Tibial nerve (tissue), 4 donors: ENCODE results near the gene RNF121. TPM values are rescaled to one million over a fixed set of nuclear protein-coding genes. Genes with fewer than 3 reads are reported as not detected.
A peak's percentile ranks its signal among the peaks of the same experiment; 100 is the strongest.

ENCODE experiments used
- DNase-seq, 2 donors: peaks; one replicate each; pipeline ENCODE4 v3.0.0-alpha.2; 2019; ENCODE audit warnings: low spot score in 2 of 2
- H3K27ac ChIP-seq, 4 donors: fragments of 200-600 bp; sonication (generic) in 3 of 4; one replicate each; pipeline ENCODE4 v1.5.1; 2017 to 2019; ENCODE audit warnings: mild to moderate bottlenecking in 1 of 4
- H3K27me3 ChIP-seq, 2 donors: fragments of 200-600 bp; sonication (generic) in 1 of 2; one replicate each; pipeline versions ENCODE4 v1.5.1 to v1.6.0; 2017 to 2019
- H3K36me3 ChIP-seq, 3 donors: fragments of 200-600 bp; sonication (generic); one replicate each; pipeline ENCODE4 v1.5.1; 2018 to 2019
- H3K4me1 ChIP-seq, 4 donors: fragments of 200-600 bp; sonication (generic) in 3 of 4; one replicate each; pipeline ENCODE4 v1.5.1; 2017 to 2019
- H3K4me3 ChIP-seq, 4 donors: fragments of 200-600 bp; sonication (generic) in 3 of 4; one replicate each; pipeline ENCODE4 v1.5.1; 2017 to 2019; ENCODE audit warnings: mild to moderate bottlenecking in 1 of 4, moderate library complexity in 1 of 4
- H3K9me3 ChIP-seq, 4 donors: fragments of 200-600 bp; sonication (generic) in 3 of 4; one replicate each; pipeline ENCODE4 v1.5.1; 2017 to 2019
- CTCF ChIP-seq, 5 experiments: fragments of 200-600 bp in 3 of 5; fragments of 450-650 bp in 2 of 5; sonication (generic) in 3 of 5; IDR thresholded peaks; one replicate each; pipeline ENCODE4 v1.5.1; 2016 to 2019; ENCODE audit warnings: antibody characterized with exemption in 5 of 5, mild to moderate bottlenecking in 3 of 5, moderate library complexity in 2 of 5
- EP300 ChIP-seq, 2 donors: sonication (generic); formaldehyde crosslinking; IDR thresholded peaks; one replicate each; pipeline ENCODE4 v1.6.1; 2017; ENCODE audit warnings: antibody characterized with exemption in 2 of 2, mild to moderate bottlenecking in 1 of 2
- POLR2A ChIP-seq, 2 donors: fragments of 450-650 bp; IDR thresholded peaks; one replicate each; pipeline ENCODE4 v1.6.1; 2017; ENCODE audit warnings: antibody characterized with exemption in 2 of 2, mild to moderate bottlenecking in 2 of 2, moderate library complexity in 2 of 2
- whole genome bisulfite sequencing, 2 donors: methylation state at CpG; one replicate each; pipeline ENCODE4 v1.1.5; 2018; 5-methylcytosine and 5-hydroxymethylcytosine counted together
- total RNA-seq, 4 donors: library from RNA; depleted of rRNA; stranded (reverse); fragments of >200 nt; gene quantifications; one replicate each; pipeline ENCODE4 v1.1.0, GENCODE V29; 2016

Gene RNF121
- total RNA-seq, 4 donors from 2014 or later: 17.2 to 29.4 (median 21.4) TPM

- Histone ChIP-seq H3K27ac (peak overlapping the region in 1 of 4 donors; percentile 13), H3K9me3 (no peaks in the 10 kb centered on the region), H3K27me3 (no peaks in the 10 kb centered on the region), H3K4me3 (no peak overlapping the region), H3K36me3 (peaks cover 0 to 40% (median 0%) of the 10 kb centered on the region in 3 donors), H3K4me1 (peaks cover 0 to 31% (median 12%) of the 10 kb centered on the region in 4 donors)
- TF ChIP-seq EP300 (IDR thresholded peaks at IDR 0.05): no peak
- no peak for TF ChIP-seq CTCF (IDR thresholded peaks at IDR 0.05)
- no peak for TF ChIP-seq POLR2A (IDR thresholded peaks at IDR 0.05)
- no peak for DNase-seq
- 91% methylated on average over 3 of the region's 3 CpGs for WGBS, 2 donors
Observed at GRCh38 chr11:71997594-71997993, 68.7 kb downstream of the RNF121 start.

GRCh38 chr11:71998061-71998460 lies 69.2 kb downstream of the RNF121 start:
- H3K4me3 ChIP-seq: no peak overlapping the region
- no peak for TF ChIP-seq POLR2A (IDR thresholded peaks at IDR 0.05)
- TF ChIP-seq CTCF (IDR thresholded peaks at IDR 0.05): no peak
- no peak for TF ChIP-seq EP300 (IDR thresholded peaks at IDR 0.05)
- H3K36me3 ChIP-seq: peaks cover 0 to 45% (median 0%) of the 10 kb centered on the region in 3 donors
- no peaks in the 10 kb centered on the region for H3K27me3 ChIP-seq
- no peaks in the 10 kb centered on the region for H3K9me3 ChIP-seq
- 79 to 100% methylated on average over 2 of the region's 2 CpGs for WGBS, 2 donors
- no peak for DNase-seq
- peaks cover 0 to 31% (median 12%) of the 10 kb centered on the region in 4 donors for H3K4me1 ChIP-seq
- H3K27ac ChIP-seq: peak overlapping the region in 1 of 4 donors; percentile 13

GRCh38 chr11:71998649-71999310 lies 69.9 kb downstream of the RNF121 start, which contains the start of gene IL18BP:
IL18BP (plus strand) TSS chr11:71998909; CDS start chr11:71999985, 1,076 bp downstream.
- Histone ChIP-seq H3K36me3 (peaks cover 0 to 52% (median 7%) of the 10 kb centered on the region in 3 donors), H3K4me3 (peak within 1 kb of the TSS in 2 of 4 donors; percentile 8 to 26), H3K9me3 (no peaks in the 10 kb centered on the region), H3K27ac (peak within 1 kb of the TSS; percentile 32 to 77 (median 52)), H3K27me3 (no peaks in the 10 kb centered on the region), H3K4me1 (peaks cover 0 to 31% (median 12%) of the 10 kb centered on the region in 4 donors)
- WGBS, 2 donors: 80 to 87% methylated on average over 11 of the region's 11 CpGs
- no peak for TF ChIP-seq CTCF (IDR thresholded peaks at IDR 0.05)
- no peak for TF ChIP-seq POLR2A (IDR thresholded peaks at IDR 0.05)
- no peak for TF ChIP-seq EP300 (IDR thresholded peaks at IDR 0.05)
- no peak for DNase-seq

GRCh38 chr11:71999362-71999761 lies 70.5 kb downstream of the RNF121 start:
- TF ChIP-seq POLR2A (IDR thresholded peaks at IDR 0.05): no peak
- peak overlapping the region in 2 of 4 donors; percentile 1 to 8 for H3K4me3 ChIP-seq
- WGBS, 2 donors: 5% methylated on average over 2 of the region's 2 CpGs; no CpG with 5 or more reads in 1 of the 2 donors
- DNase-seq: no peak
- peaks cover 0 to 31% (median 12%) of the 10 kb centered on the region in 4 donors for H3K4me1 ChIP-seq
- peak overlapping the region; percentile 32 to 77 (median 52) for H3K27ac ChIP-seq
- no peaks in the 10 kb centered on the region for H3K27me3 ChIP-seq
- peaks cover 0 to 58% (median 13%) of the 10 kb centered on the region in 3 donors for H3K36me3 ChIP-seq
- H3K9me3 ChIP-seq: no peaks in the 10 kb centered on the region

- Histone ChIP-seq H3K36me3 (peaks cover 0 to 62% (median 17%) of the 10 kb centered on the region in 3 donors), H3K4me1 (peaks cover 0 to 31% (median 12%) of the 10 kb centered on the region in 4 donors), H3K27me3 (no peaks in the 10 kb centered on the region), H3K9me3 (no peaks in the 10 kb centered on the region), H3K4me3 (peak overlapping the region in 2 of 4 donors; percentile 1 to 8), H3K27ac (peak overlapping the region; percentile 32 to 77 (median 52))
- 70 to 73% methylated on average over 8 of the region's 8 CpGs for whole genome bisulfite sequencing, 2 donors
- no peak for DNase-seq
- TF ChIP-seq CTCF (IDR thresholded peaks at IDR 0.05) (no peak), POLR2A (IDR thresholded peaks at IDR 0.05) (no peak), EP300 (IDR thresholded peaks at IDR 0.05) (no peak)
Observed at GRCh38 chr11:71999798-72000197, 71.0 kb downstream of the RNF121 start.
